ENCODE results near the gene RYR2.
"Not testable (repeated sequence)": the region's sequence is repeated elsewhere in the genome, so short reads cannot be mapped to it uniquely, and the experiment has no call there.

The RYR2 gene

GRCh38 chr1:237091691-237092090, 49.7 kb downstream of the RYR2 start:
- DNase-seq, result no peak

- no peak for DNase-seq
Observed at GRCh38 chr1:237093691-237094090, 51.7 kb downstream of the RYR2 start.

- DNase-seq, result no peak
Observed at GRCh38 chr1:237098541-237098940, 56.6 kb downstream of the RYR2 start.

- no peak for DNase-seq
Observed at GRCh38 chr1:237103021-237103420, 61.0 kb downstream of the RYR2 start.

- no peak for DNase-seq
Observed at GRCh38 chr1:237104096-237104495, 62.1 kb downstream of the RYR2 start.

- DNase-seq, result no peak
Observed at GRCh38 chr1:237105826-237106225, 63.8 kb downstream of the RYR2 start.

- DNase-seq, result no peak
Observed at GRCh38 chr1:237108297-237109040, 66.5 kb downstream of the RYR2 start.

- no peak for DNase-seq
Observed at GRCh38 chr1:237111807-237112206, 69.8 kb downstream of the RYR2 start.

GRCh38 chr1:237112663-237113062, 70.7 kb downstream of the RYR2 start:
- no peak for DNase-seq

- no peak for DNase-seq
Observed at GRCh38 chr1:237115035-237115434, 73.1 kb downstream of the RYR2 start.

- DNase-seq, result no peak
Observed at GRCh38 chr1:237119091-237119490, 77.1 kb downstream of the RYR2 start.

GRCh38 chr1:237120683-237121082, 78.7 kb downstream of the RYR2 start:
- no peak for DNase-seq

GRCh38 chr1:237124856-237125462, 83.0 kb downstream of the RYR2 start:
- no peak for DNase-seq

GRCh38 chr1:237126180-237126579, 84.2 kb downstream of the RYR2 start:
- DNase-seq, result no peak

- not testable (repeated sequence) for DNase-seq
Observed at GRCh38 chr1:237127301-237127700, 85.3 kb downstream of the RYR2 start.

- no peak for DNase-seq
Observed at GRCh38 chr1:237133921-237134320, 91.9 kb downstream of the RYR2 start.

GRCh38 chr1:237134929-237135328, 92.9 kb downstream of the RYR2 start:
- no peak for DNase-seq

- DNase-seq, result no peak
Observed at GRCh38 chr1:237138551-237138950, 96.6 kb downstream of the RYR2 start.

GRCh38 chr1:237139732-237140131, 97.7 kb downstream of the RYR2 start:
- DNase-seq, result no peak

GRCh38 chr1:237140986-237141385, 99.0 kb downstream of the RYR2 start:
- DNase-seq, result no peak

GRCh38 chr1:237141502-237141901, 99.5 kb downstream of the RYR2 start:
- DNase-seq, result no peak

- DNase-seq, result no peak
Observed at GRCh38 chr1:237145379-237146135, 103.6 kb downstream of the RYR2 start.

GRCh38 chr1:237146241-237146640, 104.3 kb downstream of the RYR2 start:
- DNase-seq, result no peak

- DNase-seq, result no peak
Observed at GRCh38 chr1:237149857-237150256, 107.9 kb downstream of the RYR2 start.

All from activated CD4-positive, alpha-beta T cell treated with anti-CD3 and anti-CD28 coated beads for 48 hours (primary cell).